Ascending aorta (tissue), 2 donors: ENCODE measurements around the gene ERCC2. TPM values are rescaled to one million over a fixed set of nuclear protein-coding genes. Genes with fewer than 3 reads are reported as not detected.

Experiments used
- DNase-seq, 2 donors: peaks; one replicate each; pipeline ENCODE4 v3.0.0-alpha.2; 2019; ENCODE audit warnings: low spot score in 2 of 2
- H3K27ac ChIP-seq, 2 donors: fragments of 200-600 bp; sonication (generic); one replicate each; pipeline ENCODE4 v1.5.1; 2016 to 2017; ENCODE audit warnings: mild to moderate bottlenecking in 1 of 2
- H3K27me3 ChIP-seq: fragments of 200-600 bp; sonication (generic); one replicate; pipeline ENCODE4 v1.5.1; 2017
- H3K36me3 ChIP-seq, 2 donors: fragments of 200-600 bp; sonication (generic); one replicate each; pipeline ENCODE4 v1.5.1; 2016
- H3K4me1 ChIP-seq, 2 donors: fragments of 200-600 bp; sonication (generic); one replicate each; pipeline ENCODE4 v1.5.1; 2016 to 2017; ENCODE audit warnings: mild to moderate bottlenecking in 1 of 2
- H3K4me3 ChIP-seq, 2 donors: fragments of 200-600 bp; sonication (generic); one replicate each; pipeline ENCODE4 v1.5.1; 2016 to 2017; ENCODE audit warnings: mild to moderate bottlenecking in 1 of 2
- H3K9me3 ChIP-seq, 2 donors: fragments of 200-600 bp; sonication (generic); one replicate each; pipeline ENCODE4 v1.5.1; 2016
- intact Hi-C: fragments of 100-400 bp; cut with DNase I; formaldehyde crosslinking; loops from one replicate; pipeline ENCODE4 v1.15.1; 2023
- total RNA-seq: library from RNA; depleted of rRNA; stranded (reverse); fragments of >200 nt; gene quantifications from one replicate; pipeline ENCODE4 v1.1.0, GENCODE V29; 2016
- TF ChIP-seq, protein P1 (sequence below), 3 experiments: fragments of 200-600 bp in 2 of 3; fragments of 450-650 bp in 1 of 3; sonication (generic) in 2 of 3; IDR thresholded peaks; one replicate each; pipeline ENCODE4 v1.5.1; 2016 to 2019; ENCODE audit warnings: antibody characterized with exemption in 3 of 3, mild to moderate bottlenecking in 1 of 3, moderate library complexity in 1 of 3

ERCC2 gene
- total RNA-seq, 1 donor from 2014 or later: 22.4 TPM

DNA sequence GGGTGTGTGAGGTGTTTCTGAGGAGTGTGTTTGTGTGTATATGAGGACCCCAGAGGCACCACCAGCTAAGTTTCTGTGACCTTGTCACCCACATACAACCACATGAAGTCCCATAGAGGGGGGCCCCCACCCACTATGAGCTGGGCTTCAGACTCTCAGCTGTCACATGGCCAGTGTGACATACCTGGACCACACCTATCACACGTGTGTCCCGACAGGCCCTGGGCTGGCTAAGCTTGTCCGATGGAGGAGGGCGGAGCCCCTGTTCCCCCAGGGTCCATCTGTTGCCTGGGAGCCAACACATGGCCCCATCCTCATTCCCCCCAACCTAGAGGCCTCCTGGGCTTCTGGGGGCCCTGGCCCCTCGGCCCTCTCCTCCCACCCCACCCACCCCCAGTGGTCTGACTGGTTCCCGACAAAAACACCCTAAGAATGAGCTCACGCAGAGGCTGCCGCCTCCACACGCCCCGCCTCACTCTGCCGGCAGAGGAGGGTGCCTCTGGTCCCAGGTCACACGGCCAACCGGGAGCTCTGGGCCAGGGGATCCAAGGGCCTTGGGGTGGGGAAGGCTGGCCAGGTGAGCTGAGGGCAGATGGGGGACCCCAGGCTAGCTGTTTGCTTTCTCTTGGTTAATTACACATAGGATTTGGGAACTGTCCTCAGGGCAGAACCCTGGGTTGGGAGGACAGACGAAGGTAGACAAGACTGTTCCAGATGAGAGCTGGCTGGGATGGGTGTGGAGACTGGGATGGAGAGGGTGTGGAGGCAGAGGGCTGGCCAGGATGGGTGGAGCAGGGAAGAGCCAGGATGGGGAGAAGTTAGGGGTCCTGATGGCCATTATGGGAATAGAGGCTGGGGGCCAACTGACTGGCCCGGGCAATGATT is 25.5 kb downstream of the ERCC2 start:
- Histone ChIP-seq H3K4me1 (peaks cover 2 to 5% of the 10 kb centered on the region in 2 donors), H3K27ac (no peak overlapping the region), H3K4me3 (no peak overlapping the region), H3K9me3 (no peaks in the 10 kb centered on the region), H3K36me3 (no peaks in the 10 kb centered on the region), H3K27me3 (peaks cover 14% of the 10 kb centered on the region)
- TF ChIP-seq, protein P1, sequence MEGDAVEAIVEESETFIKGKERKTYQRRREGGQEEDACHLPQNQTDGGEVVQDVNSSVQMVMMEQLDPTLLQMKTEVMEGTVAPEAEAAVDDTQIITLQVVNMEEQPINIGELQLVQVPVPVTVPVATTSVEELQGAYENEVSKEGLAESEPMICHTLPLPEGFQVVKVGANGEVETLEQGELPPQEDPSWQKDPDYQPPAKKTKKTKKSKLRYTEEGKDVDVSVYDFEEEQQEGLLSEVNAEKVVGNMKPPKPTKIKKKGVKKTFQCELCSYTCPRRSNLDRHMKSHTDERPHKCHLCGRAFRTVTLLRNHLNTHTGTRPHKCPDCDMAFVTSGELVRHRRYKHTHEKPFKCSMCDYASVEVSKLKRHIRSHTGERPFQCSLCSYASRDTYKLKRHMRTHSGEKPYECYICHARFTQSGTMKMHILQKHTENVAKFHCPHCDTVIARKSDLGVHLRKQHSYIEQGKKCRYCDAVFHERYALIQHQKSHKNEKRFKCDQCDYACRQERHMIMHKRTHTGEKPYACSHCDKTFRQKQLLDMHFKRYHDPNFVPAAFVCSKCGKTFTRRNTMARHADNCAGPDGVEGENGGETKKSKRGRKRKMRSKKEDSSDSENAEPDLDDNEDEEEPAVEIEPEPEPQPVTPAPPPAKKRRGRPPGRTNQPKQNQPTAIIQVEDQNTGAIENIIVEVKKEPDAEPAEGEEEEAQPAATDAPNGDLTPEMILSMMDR (IDR thresholded peaks at IDR 0.05): no peak
- DNase-seq: no peak
- intact Hi-C loops: no loop called here

DNA sequence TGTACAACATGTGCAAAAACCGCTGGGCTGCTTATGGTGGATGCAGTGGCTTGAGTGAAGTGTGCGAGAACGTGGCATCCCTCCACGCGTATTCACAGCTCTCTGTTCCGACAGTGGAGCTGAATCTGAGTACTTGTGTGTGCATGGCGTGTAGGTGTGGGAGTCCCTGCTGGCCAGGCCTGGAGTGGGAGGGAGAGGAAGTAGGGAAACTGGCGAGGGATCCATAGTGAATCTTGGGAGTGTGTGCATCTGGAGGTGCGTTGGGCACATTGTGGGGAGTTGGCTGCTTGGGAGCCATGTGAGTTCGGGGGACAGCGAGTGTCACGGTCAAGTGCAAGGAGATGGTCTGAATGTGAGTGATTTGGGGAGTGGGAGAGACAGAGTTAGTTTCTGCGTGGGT is 27.5 kb downstream of the ERCC2 start:
- Histone ChIP-seq H3K27me3 (peaks cover 21% of the 10 kb centered on the region), H3K4me3 (no peak overlapping the region), H3K27ac (no peak overlapping the region), H3K4me1 (peaks cover 2 to 5% of the 10 kb centered on the region in 2 donors), H3K9me3 (no peaks in the 10 kb centered on the region), H3K36me3 (no peaks in the 10 kb centered on the region)
- no peak for DNase-seq
- TF ChIP-seq, protein P1 (IDR thresholded peaks at IDR 0.05): no peak
- intact Hi-C loops: no loop called here

DNA sequence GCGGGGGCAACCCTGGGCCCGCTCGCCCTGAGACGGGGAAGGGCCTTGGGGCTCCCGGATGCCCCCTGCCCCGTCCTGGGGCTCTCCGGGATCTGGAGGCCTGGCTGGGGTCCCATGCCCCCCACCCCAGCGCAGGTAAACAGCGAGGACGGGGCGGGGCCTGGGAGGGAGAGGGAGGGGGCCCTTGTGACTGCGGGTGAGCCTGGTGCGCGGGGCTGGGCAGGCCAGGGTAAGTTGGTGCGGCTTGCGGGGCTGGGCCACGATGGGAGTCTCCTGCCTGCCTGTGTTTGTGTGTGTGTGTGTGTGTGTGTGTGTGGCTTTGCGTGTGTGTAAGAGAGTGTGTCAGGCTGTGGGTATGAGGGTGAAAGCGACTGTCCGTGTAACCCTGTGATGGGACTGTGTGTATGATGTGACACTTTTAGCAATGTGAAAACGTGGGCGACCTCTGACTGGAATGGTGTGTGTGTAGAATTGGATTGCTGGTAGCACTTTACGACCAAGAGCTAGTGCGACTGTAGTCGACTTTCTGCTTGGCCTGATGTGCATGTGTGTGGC is 29.4 kb downstream of the ERCC2 start:
- H3K36me3 ChIP-seq: no peaks in the 10 kb centered on the region
- peaks cover 2 to 5% of the 10 kb centered on the region in 2 donors for H3K4me1 ChIP-seq
- no peaks in the 10 kb centered on the region for H3K9me3 ChIP-seq
- H3K27me3 ChIP-seq: peaks cover 21% of the 10 kb centered on the region
- peak overlapping the region in 1 of 2 donors; percentile 33 for H3K4me3 ChIP-seq
- intact Hi-C loops: no loop called here
- TF ChIP-seq, protein P1 (IDR thresholded peaks at IDR 0.05): no peak
- H3K27ac ChIP-seq: no peak overlapping the region
- DNase-seq: no peak

DNA sequence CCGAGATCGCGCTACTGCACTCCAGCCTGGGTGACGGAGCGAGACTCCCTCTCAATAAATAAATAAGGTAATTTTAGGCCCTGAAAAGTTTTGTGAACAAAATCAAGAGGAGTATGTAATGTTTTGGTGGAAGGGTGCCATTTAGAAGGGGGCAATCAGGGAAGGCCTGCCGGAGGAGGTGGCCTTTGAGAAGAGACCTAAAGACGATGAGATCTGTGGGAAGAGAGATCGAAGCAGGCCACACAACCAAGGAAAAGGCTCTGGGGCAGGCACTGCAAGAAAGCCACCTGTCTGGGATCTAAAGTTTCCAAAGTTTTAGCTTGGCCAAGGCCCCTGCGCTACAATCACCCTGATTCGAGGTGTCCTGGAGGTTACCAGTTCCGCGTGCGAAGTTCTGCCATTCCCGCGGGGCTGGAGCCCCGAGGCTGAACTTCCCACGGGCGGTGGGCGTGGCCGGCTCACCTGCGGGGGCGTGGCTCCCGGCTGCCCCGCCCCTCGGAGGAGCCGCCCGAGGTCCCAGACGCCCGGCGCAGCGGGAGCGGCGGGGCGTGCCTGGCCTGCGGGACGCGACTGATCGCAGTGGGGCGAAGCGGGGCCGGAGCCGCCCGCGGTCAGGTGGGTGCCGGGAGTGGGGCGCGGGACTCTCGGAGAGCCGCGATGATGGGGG is 30.0 kb downstream of the ERCC2 start, which contains the start of gene KLC3:
KLC3 (plus strand) TSS at position 519 of the 667 bp plus-strand sequence. CDS start 4,792 bp downstream, outside the sequence.
- H3K36me3 ChIP-seq: no peaks in the 10 kb centered on the region
- H3K27me3 ChIP-seq: peaks cover 19% of the 10 kb centered on the region
- peak within 1 kb of the TSS in 1 of 2 donors; percentile 33 for H3K4me3 ChIP-seq
- intact Hi-C loops: no loop called here
- no peaks in the 10 kb centered on the region for H3K9me3 ChIP-seq
- peaks cover 2 to 5% of the 10 kb centered on the region in 2 donors for H3K4me1 ChIP-seq
- no peak for DNase-seq
- TF ChIP-seq, protein P1 (IDR thresholded peaks at IDR 0.05): no peak
- no peak within 1 kb of the TSS for H3K27ac ChIP-seq

DNA sequence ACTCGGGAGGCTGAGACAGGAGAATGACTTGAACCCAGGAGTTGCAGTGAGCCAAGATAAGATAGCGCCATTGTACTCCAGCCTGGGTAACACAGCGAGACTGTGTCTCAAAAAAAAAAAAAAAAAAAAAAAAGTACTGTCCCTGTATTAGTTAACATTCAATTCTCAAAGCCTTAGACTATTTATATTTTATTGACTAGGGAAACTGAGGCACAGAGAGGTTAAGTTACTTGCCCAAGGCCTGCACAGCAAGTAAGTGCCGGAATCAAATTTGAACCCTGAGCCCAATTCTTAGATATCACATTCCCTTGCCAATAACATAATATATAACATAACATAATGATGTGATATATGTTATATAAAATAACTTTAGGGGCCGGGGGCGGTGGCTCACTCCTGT is 30.7 kb downstream of the ERCC2 start:
- no peak overlapping the region for H3K4me3 ChIP-seq
- TF ChIP-seq, protein P1 (IDR thresholded peaks at IDR 0.05): no peak
- H3K36me3 ChIP-seq: no peaks in the 10 kb centered on the region
- peaks cover 17% of the 10 kb centered on the region for H3K27me3 ChIP-seq
- H3K9me3 ChIP-seq: no peaks in the 10 kb centered on the region
- peaks cover 2 to 5% of the 10 kb centered on the region in 2 donors for H3K4me1 ChIP-seq
- intact Hi-C loops: loop anchor here (10.0 kb wide), 1 partner anchor 435 kb away; the partner anchor contains the start of gene APOE
- H3K27ac ChIP-seq: no peak overlapping the region
- DNase-seq: no peak
